WI38 (cell line): ENCODE measurements around the gene GRIA1.

ENCODE experiments used
- H3K4me3 ChIP-seq: 2 replicates; pipeline ENCODE4 v1.5.1; 2011; ENCODE audit warnings: low read depth, mild to moderate bottlenecking, control low read depth, low read length
- CTCF ChIP-seq: IDR thresholded peaks from 2 replicates; pipeline ENCODE4 v1.5.1; 2012; ENCODE audit warnings: low read depth, mild to moderate bottlenecking, control low read depth, low read length

Gene GRIA1

GRCh38 chr5:153476767-153477166 is 13.7 kb upstream of the GRIA1 start:
- H3K4me3 ChIP-seq: no peak overlapping the region
- 0 out of 2 replicates have a peak, but pooled peaks have one; percentile 6 for TF ChIP-seq CTCF

GRCh38 chr5:153480401-153480800 is 10.1 kb upstream of the GRIA1 start:
- H3K4me3 ChIP-seq: no peak overlapping the region
- TF ChIP-seq CTCF: no peak

- no peak overlapping the region for H3K4me3 ChIP-seq
- TF ChIP-seq CTCF: no peak
Observed at GRCh38 chr5:153483482-153483881, 7.0 kb upstream of the GRIA1 start.

GRCh38 chr5:153485641-153486040 is 4.8 kb upstream of the GRIA1 start:
- TF ChIP-seq CTCF: no peak
- no peak overlapping the region for H3K4me3 ChIP-seq

- H3K4me3 ChIP-seq: no peak overlapping the region
- TF ChIP-seq CTCF: no peak
Observed at GRCh38 chr5:153486771-153487170, 3.7 kb upstream of the GRIA1 start.

- H3K4me3 ChIP-seq: no peak overlapping the region
- TF ChIP-seq CTCF: no peak
Observed at GRCh38 chr5:153489611-153490010, 859 bp upstream of the GRIA1 start.

GRCh38 chr5:153491038-153491744 is 721 bp downstream of the GRIA1 start:
- no peak overlapping the region for H3K4me3 ChIP-seq
- no peak for TF ChIP-seq CTCF
